ENCODE measurements around the gene ADGRA1. TPM values are rescaled to one million over a fixed set of nuclear protein-coding genes. Genes with fewer than 3 reads are reported as not detected.
A peak's percentile ranks its signal among the peaks of the same experiment; 100 is the strongest.

ADGRA1 gene
- total and polyA plus RNA-seq, 2 of the 8 experiments (the other 6 are each of a cell fraction or from before 2014, with no cell fraction given) = 0.17 to 0.21 TPM

DNA sequence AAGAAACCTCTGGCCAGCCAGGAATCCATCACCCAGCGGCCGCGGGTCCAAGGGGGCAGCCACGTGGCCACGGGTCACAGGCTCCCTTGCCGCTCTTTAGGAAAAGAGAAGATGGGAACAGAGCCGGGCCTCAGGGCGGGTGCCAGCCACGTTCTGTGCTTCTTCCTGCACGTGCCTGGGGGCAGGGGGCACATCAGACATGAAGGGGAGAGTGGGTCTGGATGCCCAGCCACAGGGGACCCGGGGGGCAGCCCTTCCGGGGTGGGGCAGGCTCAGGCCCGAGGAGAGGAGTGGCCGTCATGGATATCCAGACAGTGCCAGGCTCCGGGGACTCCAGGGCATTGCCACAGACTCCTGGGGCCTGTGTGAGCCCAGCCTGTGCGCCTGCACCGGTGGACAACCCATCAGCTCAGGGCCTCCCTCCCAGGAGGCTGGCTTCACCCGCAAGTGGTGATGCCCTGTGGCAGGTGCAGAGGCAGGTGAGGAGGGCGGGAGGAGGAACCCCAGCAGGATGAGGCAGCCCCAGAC lies 31.0 kb upstream of the ADGRA1 start:
- H3K4me2 ChIP-seq (ENCODE audit: insufficient read depth in 1 of 2, low read depth in 2 of 2, low read length in 2 of 2) = no peak overlapping the region
- H3K9ac ChIP-seq (replicated peaks in 1 of 4; ENCODE audit: extremely low read depth in 1 of 4, low read depth in 3 of 4, low read length in 3 of 4) = no peak overlapping the region
- H3K56ac ChIP-seq (replicated peaks; ENCODE audit: insufficient read length, low read depth, low read length) = no peak overlapping the region
- DNase-seq (ENCODE audit: low read depth in 1 of 2, low spot score in 2 of 2) (no peak), FAIRE-seq (no peak)
- WGBS, 2 experiments (ENCODE audit: extremely low coverage in 1 of 2, insufficient coverage in 1 of 2, insufficient read length in 1 of 2, insufficient replicate concordance in 2 of 2, low coverage in 1 of 2, low lambda C conversion rate in 2 of 2, missing lambda C conversion rate in 1 of 2) = 91% methylated on average over 19 of the region's 19 CpGs; no CpG with 5 or more reads in 1 of the 2 experiments
- no peaks in the 10 kb centered on the region for H3K27me3 ChIP-seq (replicated peaks in 1 of 4; ENCODE audit: control insufficient read depth in 3 of 4, extremely low read depth in 1 of 4, insufficient read depth in 3 of 4, low read length in 3 of 4)
- H2BK20ac ChIP-seq (ENCODE audit: low read length) = no peak overlapping the region
- H2AFZ ChIP-seq (ENCODE audit: low read length) = no peak overlapping the region
- no peak overlapping the region for H3K18ac ChIP-seq (ENCODE audit: extremely low read depth, low read length)
- no peaks in the 10 kb centered on the region for H3K79me1 ChIP-seq (ENCODE audit: low read depth, low read length)
- H3K23ac ChIP-seq (ENCODE audit: insufficient read length) = no peak overlapping the region
- H4K20me1 ChIP-seq (replicated peaks in 1 of 2; ENCODE audit: control insufficient read depth in 1 of 2, insufficient read depth in 2 of 2, low read length in 2 of 2) = no peaks in the 10 kb centered on the region
- POLR2A ChIA-PET (ENCODE audit: partially characterized antibody) = no interaction called here
- H4K8ac ChIP-seq (ENCODE audit: extremely low read depth, insufficient read depth, low read length) = 0 out of 2 replicates have a peak overlapping the region, but pooled peaks have one; percentile 41
- H2BK5ac ChIP-seq (ENCODE audit: low read depth, low read length) = no peak overlapping the region
- H3K4ac ChIP-seq (replicated peaks; ENCODE audit: insufficient read length, low read depth, low read length) = no peak overlapping the region
- H3K79me2 ChIP-seq (ENCODE audit: control insufficient read depth in 1 of 2, insufficient read depth in 2 of 2, low read length in 2 of 2) = no peaks in the 10 kb centered on the region
- no peaks in the 10 kb centered on the region for H3K36me3 ChIP-seq (ENCODE audit: control insufficient read depth in 2 of 4, insufficient read depth in 4 of 4, low read length in 3 of 4)
- no peak overlapping the region for H3K4me3 ChIP-seq (ENCODE audit: extremely low read depth in 1 of 4, insufficient read depth in 2 of 4, low read depth in 3 of 4, low read length in 4 of 4)
- peaks cover 0 to 3% of the 10 kb centered on the region in 2 experiments; a peak in 1 of 4 replicates for H3K9me3 ChIP-seq (ENCODE audit: insufficient read depth in 2 of 2, low read depth in 1 of 2, low read length in 1 of 2)
- no peak overlapping the region for H4K91ac ChIP-seq (replicated peaks; ENCODE audit: insufficient read length, low read length)
- no peak overlapping the region for H3K27ac ChIP-seq (ENCODE audit: low read depth, low read length)
- no peak overlapping the region for H2BK12ac ChIP-seq (ENCODE audit: low read depth, low read length)
- no peak overlapping the region for H2BK15ac ChIP-seq (ENCODE audit: low read length)
- H3K23me2 ChIP-seq (ENCODE audit: low read depth, low read length) = no peaks in the 10 kb centered on the region
- no peak overlapping the region for H2BK120ac ChIP-seq (replicated peaks; ENCODE audit: low read depth, low read length)
- no peak overlapping the region for H3K14ac ChIP-seq (ENCODE audit: insufficient read length)
- no peak overlapping the region for H4K5ac ChIP-seq (ENCODE audit: insufficient read length, low read depth, low read length)
- CTCF ChIA-PET (ENCODE audit: partially characterized antibody) = interaction anchor here (1.3 kb wide), 1 partner anchor 29 kb away, joined by 3 read pairs; no protein-coding TSS in a partner anchor
- no peak overlapping the region for H2AK5ac ChIP-seq (ENCODE audit: low read depth, low read length)
- no peaks in the 10 kb centered on the region for H3K4me1 ChIP-seq (replicated peaks in 1 of 4; ENCODE audit: control insufficient read depth in 3 of 4, insufficient read depth in 4 of 4, low read length in 3 of 4)
- TF ChIP-seq SIRT6 (IDR thresholded peaks at IDR 0.05; ENCODE audit: low read length) (no peak), NRF1 (IDR thresholded peaks at IDR 0.05; ENCODE audit: low read depth, low read length) (no peak)
